ENCODE measurements around the gene L3MBTL1. TPM values are rescaled to one million over a fixed set of nuclear protein-coding genes. Genes with fewer than 3 reads are reported as not detected.
"Not testable (repeated sequence)": the region's sequence is repeated elsewhere in the genome, so short reads cannot be mapped to it uniquely, and the experiment has no call there.

Gene L3MBTL1
- total RNA-seq, 1 donor from 2014 or later, result 7.4 TPM

DNA sequence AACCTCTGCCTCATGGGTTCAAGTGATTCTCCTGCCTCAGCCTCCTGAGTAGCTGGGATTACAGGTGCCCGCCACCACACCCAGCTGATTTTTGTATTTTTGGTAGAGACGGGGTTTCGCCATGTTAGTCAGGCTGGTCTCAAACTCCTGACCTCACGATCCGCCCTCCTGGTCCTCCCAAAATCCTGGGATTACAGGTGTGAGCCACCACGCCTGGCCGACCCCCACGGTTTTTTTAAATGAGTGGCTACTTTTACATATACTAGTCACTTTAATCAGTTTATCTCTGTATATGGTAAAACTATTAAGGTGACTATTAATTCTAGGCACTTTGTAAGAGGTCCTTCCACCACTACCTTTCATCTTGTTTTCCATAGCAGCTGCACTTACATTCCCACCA lies 5.5 kb upstream of the L3MBTL1 start:
- intact Hi-C loops (cut with micrococcal nuclease), result not testable (repeated sequence)

DNA sequence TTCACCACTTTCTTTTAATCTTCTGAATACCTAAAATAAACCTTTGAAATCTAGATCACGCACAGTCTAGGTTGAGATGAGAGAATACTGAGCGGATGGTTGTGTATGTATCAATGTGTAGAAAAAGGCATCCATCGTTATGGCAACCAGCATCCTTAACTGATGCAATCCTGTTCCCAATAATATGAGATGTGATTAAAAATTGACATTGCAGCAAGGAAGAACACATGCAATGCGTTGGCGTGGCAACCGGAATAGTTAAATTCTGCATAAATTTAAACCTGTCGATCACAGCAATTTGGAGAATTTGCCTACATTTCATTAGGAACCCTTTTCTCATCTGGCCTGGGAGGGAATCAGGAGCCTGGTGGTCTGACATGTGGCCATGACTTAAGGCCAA lies 1.3 kb upstream of the L3MBTL1 start:
- intact Hi-C loops (cut with micrococcal nuclease), result no loop called here

DNA sequence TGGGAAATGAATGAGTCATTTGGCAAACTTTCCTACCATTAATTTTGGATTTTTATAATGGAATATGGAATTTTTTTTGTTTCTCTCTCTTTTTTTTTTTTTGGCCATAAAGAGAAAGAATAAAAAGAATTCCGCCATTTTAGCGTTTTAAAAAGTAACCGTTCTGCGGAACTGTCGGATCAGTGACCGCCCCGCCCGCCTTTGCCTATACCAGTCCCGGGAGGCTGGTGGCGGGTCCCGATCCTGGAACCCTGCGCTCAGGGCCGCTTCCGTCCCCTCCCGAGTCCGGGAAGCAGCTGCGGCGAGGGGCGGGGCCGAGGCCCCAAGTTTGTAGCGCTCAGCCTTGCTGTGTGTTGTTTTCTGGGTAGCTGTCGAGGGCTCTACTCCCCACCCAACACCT lies 609 bp downstream of the L3MBTL1 start:
- intact Hi-C loops (cut with micrococcal nuclease), result no loop called here

DNA sequence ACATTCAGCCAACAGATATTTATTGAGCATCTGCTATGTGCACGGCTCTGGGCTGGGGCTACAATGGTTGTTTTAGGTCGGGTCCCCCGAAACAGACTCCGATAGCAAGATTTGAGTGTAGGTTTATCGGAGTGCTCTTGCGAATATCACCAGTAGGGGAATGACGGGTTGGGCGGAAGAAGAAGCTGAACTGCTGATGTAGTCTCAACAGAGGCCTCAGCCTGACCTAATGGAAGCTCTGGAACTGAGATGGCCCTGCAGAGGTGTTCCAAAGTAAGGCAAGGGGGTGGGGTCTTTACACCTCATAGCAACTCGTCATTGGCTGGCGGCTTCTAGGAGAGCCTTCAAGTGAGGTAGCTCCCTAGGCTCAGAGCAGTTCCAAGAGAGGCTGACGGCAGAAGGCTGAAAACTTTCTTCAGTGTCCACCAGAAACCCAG lies 1.1 kb downstream of the L3MBTL1 start:
- intact Hi-C loops (cut with micrococcal nuclease), result no loop called here

DNA sequence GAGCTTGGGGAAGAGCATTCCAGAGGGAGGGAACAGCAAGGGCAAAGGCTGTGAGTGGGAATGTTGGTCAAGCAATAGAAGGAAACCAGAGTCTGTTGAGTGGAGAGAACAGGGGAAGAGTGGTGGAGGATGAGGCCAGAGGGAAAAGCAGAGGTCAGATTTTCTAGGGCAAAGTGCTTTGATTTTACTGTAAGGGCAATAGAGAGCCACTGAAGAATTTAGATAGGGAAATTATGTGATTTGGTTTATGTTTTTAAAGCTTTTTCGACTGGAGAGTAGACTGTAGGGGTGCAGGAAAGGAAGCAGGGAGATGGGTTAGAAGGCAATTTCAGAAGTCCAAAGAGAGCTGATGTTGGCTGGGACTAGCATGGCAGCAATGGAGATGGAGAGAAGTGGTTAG lies 4.4 kb downstream of the L3MBTL1 start:
- intact Hi-C loops (cut with micrococcal nuclease), result loop anchor here (5.0 kb wide), 1 partner anchor 1370 kb away; no protein-coding TSS in a partner anchor

DNA sequence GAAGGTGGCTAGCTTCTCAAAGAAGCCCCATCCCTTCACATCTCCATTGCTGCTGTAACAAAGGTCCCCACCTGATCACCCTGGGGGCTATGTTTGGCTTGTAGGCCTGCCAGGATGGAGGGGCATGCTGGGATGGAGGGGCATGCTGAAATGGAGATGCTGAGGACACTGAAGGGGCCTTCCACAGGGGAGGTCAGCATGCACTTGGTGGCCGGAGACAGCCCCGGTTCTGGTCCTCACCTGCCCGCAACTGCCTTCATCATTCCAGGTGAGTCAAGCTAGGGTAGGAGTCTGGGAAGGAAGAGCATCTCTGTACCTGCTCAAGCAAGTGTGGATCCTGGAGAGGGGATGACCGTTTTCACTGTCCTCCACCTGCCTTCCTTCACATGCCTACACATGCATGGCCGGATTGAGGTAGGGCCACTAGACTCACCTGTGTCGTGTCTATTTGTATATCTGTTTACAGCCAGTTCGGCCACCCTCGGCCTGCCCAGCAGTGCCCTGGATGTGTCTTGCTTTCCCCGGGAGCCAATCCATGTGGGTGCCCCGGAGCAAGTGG lies 6.0 kb downstream of the L3MBTL1 start:
- intact Hi-C loops (cut with micrococcal nuclease), result loop anchor here (5.0 kb wide), 1 partner anchor 1369 kb away; no protein-coding TSS in a partner anchor

DNA sequence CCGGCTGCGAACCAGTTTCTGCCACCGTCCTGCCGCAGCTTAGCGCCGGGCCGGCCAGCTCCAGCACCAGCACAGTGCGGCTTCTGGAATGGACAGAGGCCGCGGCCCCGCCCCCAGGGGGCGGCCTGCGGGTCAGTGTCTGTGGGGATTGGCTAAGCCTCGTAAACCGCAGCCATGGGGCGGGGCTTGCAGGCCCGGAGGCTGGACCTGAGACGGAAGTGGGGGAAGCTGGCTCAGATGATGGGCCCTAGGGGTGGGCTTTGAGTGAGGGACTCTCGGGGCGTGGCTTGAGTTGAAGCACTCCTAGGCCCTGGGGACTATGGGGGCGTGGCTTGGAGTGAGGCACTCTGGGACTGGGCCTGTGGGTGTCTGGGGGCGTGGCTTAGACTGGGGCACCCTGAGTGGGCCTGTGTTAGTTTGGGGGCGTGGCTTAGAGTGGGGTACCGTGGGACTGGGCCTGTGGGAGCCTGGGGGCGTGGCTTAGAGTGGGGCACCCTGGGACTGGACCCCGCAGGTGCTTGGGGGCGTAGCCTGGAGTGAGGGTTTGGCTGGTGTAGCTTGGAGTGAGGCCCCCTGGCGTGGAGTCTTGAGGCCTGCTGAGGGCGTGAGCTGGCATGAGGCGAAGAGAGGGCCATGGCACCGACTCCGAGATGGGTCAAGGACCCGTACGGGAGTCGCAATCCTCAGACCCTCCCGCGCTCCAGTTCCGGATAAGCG lies 6.6 kb downstream of the L3MBTL1 start:
- intact Hi-C loops (cut with micrococcal nuclease), result loop anchor here (1.0 to 5.0 kb wide), 5 partner anchors 57 to 1368 kb away; partner anchors contain the start of genes IFT52, OSER1 and SRSF6

DNA sequence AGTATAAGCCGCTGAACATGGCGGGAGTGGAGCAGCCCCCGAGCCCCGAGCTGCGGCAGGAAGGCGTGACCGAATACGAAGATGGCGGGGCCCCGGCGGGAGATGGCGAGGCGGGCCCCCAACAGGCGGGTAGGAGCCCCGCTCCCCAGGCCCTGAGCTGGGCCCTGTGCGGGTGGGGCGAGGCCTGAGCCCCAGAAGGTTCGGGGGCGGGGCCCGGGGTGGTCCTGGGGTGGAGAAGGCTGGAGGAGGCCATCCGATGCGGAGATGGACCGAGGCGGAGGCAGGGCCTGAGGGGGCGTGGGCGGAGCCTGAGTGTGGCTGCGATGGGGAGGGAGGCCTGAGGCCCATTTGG lies 7.1 kb downstream of the L3MBTL1 start:
- intact Hi-C loops (cut with micrococcal nuclease), result loop anchor here (1.0 to 5.0 kb wide), 5 partner anchors 57 to 1368 kb away; partner anchors contain the start of genes IFT52, OSER1 and SRSF6

DNA sequence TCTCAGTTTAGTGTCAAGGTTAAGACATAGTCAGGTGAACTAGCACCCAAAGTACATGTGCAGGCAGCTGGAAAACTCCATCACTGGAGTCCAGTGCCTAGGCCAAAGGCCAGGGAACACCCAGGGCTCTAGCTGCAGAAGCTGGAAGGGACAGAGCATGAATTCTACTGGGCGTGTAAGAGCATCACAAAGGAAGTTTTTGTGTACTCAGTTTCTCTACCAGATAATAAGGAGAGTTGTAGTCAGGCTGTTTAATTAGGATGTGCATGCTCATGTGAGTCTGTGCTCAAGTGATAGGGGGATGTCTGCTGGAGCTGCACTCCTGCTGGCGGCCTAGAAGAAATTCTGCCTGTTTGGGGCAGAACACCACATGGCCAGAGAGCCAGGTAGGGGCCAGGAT lies 8.1 kb downstream of the L3MBTL1 start:
- intact Hi-C loops (cut with micrococcal nuclease), result no loop called here

DNA sequence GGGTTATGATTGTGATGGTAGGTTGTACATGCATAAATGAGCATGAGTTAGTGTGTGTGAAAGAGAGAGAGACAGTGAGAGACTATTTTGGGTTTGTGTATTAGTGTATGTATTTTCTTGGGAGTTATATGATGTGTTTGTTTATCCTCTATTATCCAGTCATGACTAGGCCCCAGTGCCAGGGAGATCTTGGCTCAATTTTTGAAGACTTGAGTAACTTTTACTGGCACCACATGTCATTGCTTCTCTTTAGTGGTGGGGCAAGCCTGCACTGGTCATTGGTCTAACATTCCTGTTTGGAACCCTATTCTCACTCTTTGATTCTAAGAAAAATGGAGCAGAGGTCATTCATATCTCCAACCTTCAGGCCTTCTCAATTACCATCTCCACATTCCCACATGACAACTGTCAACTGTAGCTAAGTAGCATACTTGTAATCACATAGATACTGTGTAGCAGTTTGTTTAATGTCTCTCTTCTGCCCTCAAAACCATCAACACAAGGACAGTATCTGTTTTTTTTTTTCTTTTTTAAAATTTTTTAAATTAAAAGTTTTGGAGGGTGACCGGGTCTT lies 8.8 kb downstream of the L3MBTL1 start:
- intact Hi-C loops (cut with micrococcal nuclease), result no loop called here

DNA sequence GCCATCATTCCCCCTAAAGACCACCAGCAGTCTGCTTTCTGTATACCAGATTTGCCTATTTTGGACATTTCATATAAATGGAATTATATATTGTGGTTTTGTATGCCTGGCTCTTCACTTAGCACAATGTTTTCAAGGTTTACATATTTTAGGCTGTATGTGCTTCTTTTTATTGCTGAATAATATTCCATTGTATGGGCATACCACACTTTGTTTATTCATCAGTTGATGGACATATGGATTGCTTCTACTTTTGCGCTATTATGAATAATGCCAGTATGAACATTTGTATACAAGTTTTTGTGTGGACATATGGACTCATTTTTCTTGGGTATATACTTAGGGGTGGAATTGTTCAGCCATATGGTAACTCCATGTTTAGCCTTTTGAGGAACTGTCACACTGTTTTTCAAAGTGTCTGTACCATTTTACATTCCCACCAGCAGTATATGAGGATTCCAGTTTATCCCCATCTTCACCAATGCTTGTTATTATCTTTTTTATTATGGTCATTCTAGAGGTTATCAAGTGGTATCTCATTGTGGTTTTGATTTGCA lies 12.7 kb downstream of the L3MBTL1 start:
- intact Hi-C loops (cut with micrococcal nuclease), result no loop called here

DNA sequence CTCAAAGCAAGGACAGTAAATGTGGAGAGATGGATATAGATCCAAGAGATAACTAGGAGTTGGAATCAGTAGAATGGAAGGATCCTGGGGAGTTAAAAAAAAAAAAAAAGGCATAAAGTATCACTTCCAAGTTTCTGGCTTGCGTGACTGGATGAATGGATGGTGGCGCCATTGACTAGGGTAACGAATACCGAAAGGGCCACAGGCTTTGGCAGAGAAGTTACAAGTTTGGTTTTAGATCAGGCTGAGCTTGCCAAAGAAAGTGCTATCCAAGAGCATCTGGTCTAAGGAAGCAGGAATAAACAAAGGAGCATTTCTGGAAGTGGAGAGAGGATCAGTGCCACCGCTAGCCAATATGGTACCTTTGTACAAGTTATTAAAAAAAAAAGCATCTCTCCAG lies 17.5 kb downstream of the L3MBTL1 start:
- intact Hi-C loops (cut with micrococcal nuclease), result no loop called here

DNA sequence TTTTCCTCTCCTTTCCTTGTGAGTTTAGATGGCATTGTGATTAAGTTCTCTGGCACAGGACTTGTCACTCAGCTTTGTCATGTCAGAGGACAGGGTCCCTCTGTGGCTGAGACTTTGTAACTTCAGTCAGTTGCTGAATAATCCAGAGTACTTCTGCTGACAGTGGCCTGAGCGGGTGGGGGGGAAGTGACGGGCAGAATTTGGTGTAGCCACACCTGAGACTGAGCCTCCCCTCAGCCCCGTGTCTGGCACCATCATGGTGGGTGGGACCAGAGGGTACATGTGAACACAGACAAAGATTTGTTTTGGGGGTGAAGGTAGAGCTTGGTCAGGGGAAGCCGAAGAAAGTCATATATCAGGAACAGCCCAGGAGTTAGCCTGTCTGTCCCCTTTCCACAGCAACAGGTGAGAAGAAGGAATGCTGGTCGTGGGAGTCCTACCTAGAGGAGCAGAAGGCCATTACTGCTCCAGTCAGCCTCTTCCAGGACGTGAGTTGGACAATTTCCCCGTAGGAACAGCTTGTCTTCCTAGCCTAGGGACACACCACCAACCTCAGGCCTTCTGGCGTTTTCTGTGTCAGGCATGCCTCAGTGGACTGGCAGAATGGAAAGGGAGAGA lies 20.9 kb downstream of the L3MBTL1 start:
- intact Hi-C loops (cut with micrococcal nuclease), result no loop called here

DNA sequence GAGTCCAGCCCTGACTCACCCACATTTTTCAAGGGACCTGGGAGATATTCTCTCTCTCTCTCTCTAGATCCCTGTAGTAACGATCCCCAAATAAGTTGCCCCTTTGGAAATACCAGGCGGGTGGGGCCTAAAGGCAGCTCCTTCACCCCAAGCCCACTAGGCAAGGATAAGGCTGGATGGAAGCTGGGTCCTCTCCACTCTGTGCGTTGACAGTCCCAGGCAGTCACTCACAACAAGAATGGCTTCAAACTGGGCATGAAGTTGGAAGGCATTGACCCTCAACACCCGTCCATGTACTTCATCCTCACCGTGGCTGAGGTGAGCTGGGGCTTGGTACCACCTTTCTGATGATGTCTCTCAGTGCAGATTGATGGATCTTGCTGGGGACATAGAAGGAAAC lies 21.6 kb downstream of the L3MBTL1 start:
- intact Hi-C loops (cut with micrococcal nuclease), result no loop called here

DNA sequence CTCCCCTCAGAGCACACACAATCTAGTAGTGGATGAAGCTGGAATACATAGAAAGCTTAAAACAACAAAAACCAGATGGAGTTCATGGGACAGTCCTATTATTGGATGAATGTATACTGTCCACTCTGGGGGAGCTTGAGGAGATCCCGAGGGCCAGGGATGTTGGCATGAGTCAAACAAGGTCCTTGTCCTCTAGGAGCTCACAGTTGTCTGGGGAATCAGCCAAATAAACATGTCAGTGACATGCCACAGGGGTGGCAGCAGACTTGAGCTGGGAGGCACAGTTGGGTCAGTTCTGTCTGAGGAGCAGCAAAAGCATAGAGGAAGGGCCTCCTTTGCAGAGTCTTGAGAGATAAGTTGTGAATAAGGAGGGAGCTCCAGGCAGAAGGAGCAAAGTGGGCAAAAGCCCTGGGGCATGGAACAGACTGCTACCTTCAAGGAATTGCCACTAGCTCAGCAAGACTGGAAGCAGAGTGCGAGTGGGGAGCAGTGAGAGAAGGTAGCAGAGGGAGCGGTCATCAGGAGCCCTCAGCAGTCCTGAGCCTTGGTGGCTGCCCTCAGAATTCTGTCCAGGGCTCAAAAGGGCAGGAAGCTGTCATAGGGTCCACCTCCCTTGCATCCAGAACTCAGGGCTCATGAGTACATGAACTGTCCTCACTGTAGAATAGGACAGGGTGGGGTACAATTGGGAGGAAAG lies 22.1 kb downstream of the L3MBTL1 start:
- intact Hi-C loops (cut with micrococcal nuclease), result no loop called here

DNA sequence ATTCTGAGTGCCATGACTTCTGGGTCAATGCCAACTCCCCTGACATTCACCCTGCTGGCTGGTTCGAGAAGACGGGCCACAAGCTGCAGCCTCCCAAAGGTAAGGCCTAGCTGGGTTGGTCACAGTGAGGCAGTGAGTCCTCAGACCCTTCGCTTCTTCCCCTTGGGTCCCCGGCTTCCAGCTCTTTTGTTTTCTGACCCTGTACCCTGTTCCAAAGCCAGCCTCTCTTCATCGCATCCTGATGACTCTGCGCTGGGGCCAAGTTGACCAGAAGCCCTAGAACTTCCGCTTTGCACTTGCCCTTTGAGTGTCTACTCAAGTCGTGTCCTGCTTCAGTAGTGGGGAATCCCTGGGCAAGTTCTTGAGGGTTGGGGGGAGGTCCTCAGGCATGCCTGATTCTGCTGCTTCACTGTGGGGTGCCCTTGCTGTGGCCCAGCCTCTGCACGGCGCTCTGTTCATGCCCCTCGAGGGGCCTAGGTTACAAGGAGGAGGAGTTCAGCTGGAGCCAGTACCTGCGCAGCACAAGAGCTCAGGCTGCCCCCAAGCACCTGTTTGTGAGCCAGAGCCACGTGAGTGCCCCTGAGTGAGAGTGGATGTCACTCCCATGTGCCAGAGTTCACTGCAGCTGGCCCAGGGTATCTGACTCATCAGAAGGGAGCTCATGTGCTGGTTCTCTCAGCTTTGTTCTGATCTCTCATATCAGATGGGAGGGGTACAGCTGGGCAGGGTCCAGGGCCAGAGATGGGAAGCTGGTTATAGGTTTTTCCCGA lies 23.0 kb downstream of the L3MBTL1 start:
- intact Hi-C loops (cut with micrococcal nuclease), result no loop called here

DNA sequence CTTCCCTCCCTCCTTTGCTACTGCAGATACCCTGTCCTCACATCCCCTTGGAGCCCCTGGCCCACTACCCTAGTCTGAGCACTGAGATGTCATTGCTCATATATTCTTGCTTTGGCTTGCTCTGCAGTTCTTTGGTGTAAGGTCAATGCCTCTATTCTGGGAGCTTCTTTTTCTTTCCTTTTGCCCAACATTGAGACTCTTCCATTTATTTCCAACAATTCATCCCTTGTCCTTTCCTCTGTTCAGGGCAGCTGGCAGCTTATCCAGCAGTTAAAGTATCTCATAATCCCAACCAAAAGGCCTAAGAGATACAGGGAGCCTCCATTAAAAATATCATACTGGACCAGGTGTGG lies 23.6 kb downstream of the L3MBTL1 start:
- intact Hi-C loops (cut with micrococcal nuclease), result no loop called here

DNA sequence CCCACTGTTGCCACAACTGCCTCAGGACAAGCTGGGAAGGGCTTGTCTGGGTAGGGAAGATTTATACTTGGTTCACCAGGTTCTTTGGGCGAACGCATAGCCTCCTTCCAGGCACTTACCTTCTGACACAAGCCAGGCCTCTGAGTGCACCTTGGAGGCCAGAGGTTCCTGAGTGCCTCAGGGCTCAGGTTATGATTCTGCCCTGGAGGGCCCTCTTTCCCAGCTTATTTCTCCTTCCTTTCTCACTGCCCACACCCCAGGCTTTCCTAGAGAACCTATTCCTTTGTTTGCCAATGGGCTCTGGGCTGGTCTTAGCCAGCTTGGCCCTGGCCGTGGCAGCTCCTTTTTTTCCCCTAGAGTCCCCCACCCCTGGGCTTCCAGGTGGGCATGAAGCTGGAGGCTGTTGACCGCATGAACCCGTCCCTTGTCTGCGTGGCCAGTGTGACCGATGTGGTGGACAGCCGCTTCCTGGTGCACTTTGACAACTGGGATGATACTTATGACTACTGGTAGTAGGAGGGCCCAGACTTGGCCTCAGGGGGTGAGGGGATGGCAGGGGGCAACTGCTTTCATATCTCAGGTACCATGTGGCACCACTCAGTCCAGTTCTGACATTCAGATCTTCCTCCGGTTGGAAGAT lies 25.0 kb downstream of the L3MBTL1 start:
- intact Hi-C loops (cut with micrococcal nuclease), result no loop called here

DNA sequence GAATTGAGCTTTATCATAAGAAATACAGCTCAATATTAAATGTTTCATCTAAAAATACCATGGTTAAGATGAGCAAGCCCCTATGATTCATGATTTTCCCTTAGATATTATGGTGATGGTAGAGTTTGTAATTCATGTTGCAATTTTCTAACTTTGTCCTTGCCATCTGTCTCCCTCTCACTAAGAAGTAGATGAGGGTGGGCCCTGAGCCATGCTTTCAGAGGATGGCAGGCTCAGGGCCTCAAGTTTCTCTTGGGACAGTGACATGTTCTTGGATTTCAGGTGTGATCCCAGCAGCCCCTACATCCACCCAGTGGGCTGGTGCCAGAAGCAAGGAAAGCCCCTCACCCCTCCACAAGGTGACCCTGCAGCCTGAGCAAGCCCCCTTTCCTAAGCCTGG lies 25.6 kb downstream of the L3MBTL1 start:
- intact Hi-C loops (cut with micrococcal nuclease), result no loop called here

DNA sequence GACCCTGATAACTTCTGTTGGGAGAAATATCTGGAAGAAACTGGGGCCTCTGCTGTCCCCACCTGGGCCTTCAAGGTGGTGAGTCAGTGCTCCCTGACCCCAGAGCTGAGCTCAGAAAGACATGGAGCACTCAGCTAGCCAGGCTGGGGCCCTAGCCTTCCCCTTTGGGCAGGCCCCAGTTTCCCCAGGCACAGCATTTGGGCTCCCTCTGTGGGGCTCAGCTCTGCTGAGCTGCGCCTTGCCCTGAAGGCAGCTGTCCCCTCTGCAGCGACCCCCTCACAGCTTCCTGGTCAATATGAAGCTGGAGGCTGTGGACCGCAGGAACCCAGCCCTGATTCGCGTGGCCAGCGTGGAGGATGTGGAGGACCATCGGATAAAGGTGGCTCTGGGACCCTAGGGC lies 26.5 kb downstream of the L3MBTL1 start:
- intact Hi-C loops (cut with micrococcal nuclease), result no loop called here

Measured in T-helper 1 cell treated with Interleukin-12 subunit alpha and Interleukin-12 subunit beta and Interleukin-4 antibody, amounts not matched to agents 30 ng/mL and 1 ng/mL, for 36 hours (primary cell).